ENCODE measurements around the gene UPF2.

DNA sequence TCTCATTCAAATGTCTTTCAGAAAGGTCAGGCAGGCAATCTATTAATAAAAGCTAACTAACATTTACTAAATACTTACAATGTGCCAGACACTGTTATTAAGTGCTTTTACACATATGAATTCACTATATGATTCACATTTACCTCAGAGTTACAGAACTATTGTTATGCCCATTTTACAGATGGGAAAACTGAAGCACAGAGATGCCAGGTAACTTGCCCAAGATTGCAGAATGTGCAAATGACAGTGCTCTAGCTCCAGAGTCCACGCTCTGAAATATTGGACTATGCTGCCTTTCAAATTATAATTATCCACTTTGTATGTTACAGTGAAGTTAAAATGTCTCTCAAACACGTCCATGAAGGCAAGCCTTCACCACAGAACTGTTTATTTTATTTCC, 22.0 kb downstream of the UPF2 start:
- TF ChIP-seq GATA2 (IDR thresholded peaks at IDR 0.05; ENCODE audit: low read depth, low read length) (no peak), GATA3 (IDR thresholded peaks at IDR 0.05; ENCODE audit: low read depth, low read length) (no peak)

All from SH-SY5Y (cell line).